Neural cell (in vitro differentiated cells): ENCODE data around the gene CBFA2T2. TPM values are rescaled to one million over a fixed set of nuclear protein-coding genes. Genes with fewer than 3 reads are reported as not detected.

Source experiments
- H2AFZ ChIP-seq: fragments of 200-600, 300-800 bp; sonication (generic), shearing (Covaris generic); 2 replicates; pipeline ENCODE4 v1.6.0; 2014; ENCODE audit warnings: low read depth, mild to moderate bottlenecking, antibody characterized with exemption, low read length, moderate library complexity
- H3F3A ChIP-seq: fragments of 200-600 bp; shearing (Covaris generic); 2 replicates; pipeline ENCODE4 v1.6.1; 2016; ENCODE audit warnings: mild to moderate bottlenecking, moderate library complexity, mixed read lengths, antibody characterized with exemption, low read length; ENCODE audit not compliant: insufficient read depth, poor library complexity, severe bottlenecking
- H3K27ac ChIP-seq: fragments of 200-600, 300-800 bp; sonication (generic), shearing (Covaris generic); 2 replicates; pipeline ENCODE4 v1.5.1; 2014; ENCODE audit warnings: mild to moderate bottlenecking, low read length, moderate library complexity
- H3K27me3 ChIP-seq: fragments of 300-800, 200-600 bp; sonication (generic), shearing (Covaris generic); 2 replicates; pipeline ENCODE4 v1.6.0; 2014; ENCODE audit warnings: mild to moderate bottlenecking, low read depth, low read length, moderate library complexity; ENCODE audit not compliant: insufficient read depth
- H3K36me3 ChIP-seq: fragments of 300-800, 200-600 bp; sonication (generic), shearing (Covaris generic); 2 replicates; pipeline ENCODE4 v1.5.1; 2014; ENCODE audit warnings: mild to moderate bottlenecking, antibody characterized with exemption, low read length, moderate library complexity; ENCODE audit not compliant: insufficient read depth
- H3K4me2 ChIP-seq: fragments of 300-800, 200-600 bp; sonication (generic), shearing (Covaris generic); 2 replicates; pipeline ENCODE4 v1.6.0; 2014; ENCODE audit warnings: mild to moderate bottlenecking, low read length
- H3K4me3 ChIP-seq: fragments of 300-800, 200-600 bp; sonication (generic), shearing (Covaris generic); 2 replicates; pipeline ENCODE4 v1.5.1; 2014; ENCODE audit warnings: mild to moderate bottlenecking, low read length, moderate library complexity
- H3K79me2 ChIP-seq: fragments of 200-600 bp; shearing (Covaris generic); replicated peaks from 2 replicates; pipeline ENCODE4 v1.6.0; 2014; ENCODE audit warnings: mild to moderate bottlenecking, low read length, moderate library complexity; ENCODE audit not compliant: insufficient read depth
- H3K9ac ChIP-seq: fragments of 300-800, 200-600 bp; sonication (generic), shearing (Covaris generic); 2 replicates; pipeline ENCODE4 v1.6.1; 2016; ENCODE audit warnings: mild to moderate bottlenecking, low read length, mixed read lengths
- H3K9me2 ChIP-seq: fragments of 200-600 bp; shearing (Covaris generic); 2 replicates; pipeline ENCODE4 v1.6.1; 2016; ENCODE audit warnings: mild to moderate bottlenecking, low read length, mixed read lengths; ENCODE audit not compliant: insufficient read depth
- H3K9me3 ChIP-seq: fragments of 200-600, 300-800 bp; sonication (generic), shearing (Covaris generic); 2 replicates; pipeline ENCODE4 v1.6.1; 2016; ENCODE audit warnings: mild to moderate bottlenecking, mixed run types, low read length, moderate library complexity, mixed read lengths
- H4K20me1 ChIP-seq: fragments of 200-600 bp; shearing (Covaris generic); 2 replicates; pipeline ENCODE4 v1.6.1; 2016; ENCODE audit warnings: mild to moderate bottlenecking, mixed run types; ENCODE audit not compliant: insufficient read depth
- CTCF ChIP-seq: fragments of 450-650 bp; IDR thresholded peaks from 2 replicates; pipeline ENCODE4 v1.5.1; 2014; ENCODE audit warnings: antibody characterized with exemption, mild to moderate bottlenecking, moderate library complexity; ENCODE audit not compliant: poor library complexity, severe bottlenecking
- EP300 ChIP-seq: fragments of 450-650 bp; conservative IDR thresholded peaks from 2 replicates; pipeline ENCODE4 v1.6.1; 2014; ENCODE audit warnings: antibody characterized with exemption, mild to moderate bottlenecking, moderate library complexity; ENCODE audit not compliant: poor library complexity, severe bottlenecking
- EZH2 ChIP-seq: fragments of 200-600, 300-800 bp; shearing (Covaris generic), sonication (generic); IDR thresholded peaks from 2 replicates; pipeline ENCODE4 v1.6.1; 2014; ENCODE audit warnings: antibody characterized with exemption, low read length, borderline replicate concordance, mild to moderate bottlenecking; ENCODE audit not compliant: insufficient read depth, poor library complexity, severe bottlenecking
- MXI1 ChIP-seq: fragments of 450-650 bp; conservative IDR thresholded peaks from 2 replicates; pipeline ENCODE4 v1.6.1; 2014; ENCODE audit warnings: antibody characterized with exemption, mild to moderate bottlenecking; ENCODE audit not compliant: poor library complexity, severe bottlenecking
- POLR2AphosphoS5 ChIP-seq: IDR thresholded peaks from 2 replicates; pipeline ENCODE4 v1.6.1; 2012
- RAD21 ChIP-seq: fragments of 450-650 bp; conservative IDR thresholded peaks from 2 replicates; pipeline ENCODE4 v1.6.1; 2014; ENCODE audit warnings: antibody characterized with exemption, mild to moderate bottlenecking, moderate library complexity
- REST ChIP-seq: IDR thresholded peaks from 2 replicates; pipeline ENCODE4 v1.6.1; 2012; ENCODE audit warnings: borderline replicate concordance
- SMC3 ChIP-seq: fragments of 450-650 bp; conservative IDR thresholded peaks from 2 replicates; pipeline ENCODE4 v1.6.1; 2014; ENCODE audit warnings: antibody characterized with exemption, mild to moderate bottlenecking, moderate library complexity; ENCODE audit not compliant: poor library complexity
- TAF1 ChIP-seq: IDR thresholded peaks from 2 replicates; pipeline ENCODE4 v1.6.1; 2012; ENCODE audit warnings: low read depth
- polyA plus RNA-seq: library from polyadenylated mRNA; depleted of rRNA; stranded (reverse); fragments of >200 nt; gene quantifications from 2 replicates; pipeline ENCODE4 v1.2.3, GENCODE V29; 2014

Gene CBFA2T2
- polyA plus RNA-seq, 1 donor from 2014 or later: 15.9 TPM

- H3K27ac ChIP-seq: no peak overlapping the region
- no peaks in the 10 kb centered on the region for H3K27me3 ChIP-seq
- H3K79me2 ChIP-seq: no peaks in the 10 kb centered on the region
- no peaks in the 10 kb centered on the region for H3K9me3 ChIP-seq
- no peak for TF ChIP-seq SMC3
- TF ChIP-seq TAF1: no peak
- no peak for TF ChIP-seq MXI1
- TF ChIP-seq RAD21: no peak
- no peak for TF ChIP-seq CTCF
- no peak for TF ChIP-seq POLR2AphosphoS5
- no peak for TF ChIP-seq EP300
- no peak for TF ChIP-seq REST
- no peak for TF ChIP-seq EZH2
- H3K9me2 ChIP-seq: no peaks in the 10 kb centered on the region
- no peak overlapping the region for H2AFZ ChIP-seq
- no peaks in the 10 kb centered on the region for H4K20me1 ChIP-seq
- H3K4me3 ChIP-seq: no peak overlapping the region
- no peak overlapping the region for H3K4me2 ChIP-seq
- no peak overlapping the region for H3K9ac ChIP-seq
- no peaks in the 10 kb centered on the region for H3K36me3 ChIP-seq
- no peaks in the 10 kb centered on the region for H3F3A ChIP-seq
These were observed 77.1 kb downstream of the CBFA2T2 start for GRCh38 chr20:33566781-33567603.

GRCh38 chr20:33567949-33568348, 78.1 kb downstream of the CBFA2T2 start:
- TF ChIP-seq REST (no peak), TAF1 (no peak), POLR2AphosphoS5 (no peak), EZH2 (no peak), EP300 (no peak), RAD21 (no peak), SMC3 (no peak)
- Histone ChIP-seq H3K79me2 (no peaks in the 10 kb centered on the region), H3F3A (no peaks in the 10 kb centered on the region), H3K4me3 (no peak overlapping the region), H3K36me3 (no peaks in the 10 kb centered on the region), H3K27me3 (no peaks in the 10 kb centered on the region), H3K9me3 (no peaks in the 10 kb centered on the region), H2AFZ (no peak overlapping the region), H3K4me2 (no peak overlapping the region), H3K27ac (no peak overlapping the region), H3K9ac (no peak overlapping the region), H3K9me2 (no peaks in the 10 kb centered on the region), H4K20me1 (no peaks in the 10 kb centered on the region)
